H1 (cell line): ENCODE results near the gene KRTCAP2. TPM values are rescaled to one million over a fixed set of nuclear protein-coding genes. Genes with fewer than 3 reads are reported as not detected.

Source experiments
- CTCF ChIA-PET: fragments of 300-600 bp; sonication (Branson Sonifier 250); formaldehyde crosslinking; loops from one replicate; lab custom pipeline; 2021; ENCODE audit not compliant: partially characterized antibody; lab: Charles Lee
- POLR2A ChIA-PET: fragments of 300-600 bp; sonication (Branson Sonifier 250); formaldehyde crosslinking; loops from one replicate; lab custom pipeline; 2021; ENCODE audit warnings: inconsistent platforms; ENCODE audit not compliant: partially characterized antibody; lab: Charles Lee
- DNase-seq, 2 experiments: peaks; one replicate each; pipeline versions ENCODE4 v3.0.0 to v3.0.0-alpha.2; 2010 to 2022; ENCODE audit warnings: low spot score in 2 of 2, low read depth in 1 of 2, mixed read lengths in 1 of 2
- FAIRE-seq: peaks from 2 replicates; lab custom pipeline; 2011; peaks lifted over from hg19 to GRCh38; lab: Jason Lieb, UNC
- H2AFZ ChIP-seq: 2 replicates; pipeline ENCODE4 v1.8.1; 2012; ENCODE audit warnings: low read length, inconsistent platforms
- H2AK5ac ChIP-seq: 2 replicates; pipeline ENCODE4 v1.6.1; 2013; ENCODE audit warnings: low read depth, low read length
- H2BK120ac ChIP-seq: replicated peaks from 2 replicates; pipeline ENCODE3; 2013; ENCODE audit warnings: low read depth, low read length, inconsistent platforms
- H2BK12ac ChIP-seq: 2 replicates; pipeline ENCODE4 v1.6.1; 2013; ENCODE audit warnings: low read depth, low read length
- H2BK15ac ChIP-seq: 2 replicates; pipeline ENCODE4 v1.6.1; 2013; ENCODE audit warnings: low read length
- H2BK20ac ChIP-seq: 2 replicates; pipeline ENCODE4 v1.6.1; 2013; ENCODE audit warnings: low read length
- H2BK5ac ChIP-seq: 2 replicates; pipeline ENCODE4 v1.6.1; 2013; ENCODE audit warnings: low read depth, low read length
- H3K14ac ChIP-seq: 2 replicates; pipeline ENCODE4 v1.6.1; 2013; ENCODE audit warnings: inconsistent platforms; ENCODE audit not compliant: insufficient read length
- H3K18ac ChIP-seq: 2 replicates; pipeline ENCODE4 v1.6.1; 2013; ENCODE audit warnings: low read length; ENCODE audit errors: extremely low read depth
- H3K23ac ChIP-seq: 2 replicates; pipeline ENCODE4 v1.6.1; 2013; ENCODE audit warnings: inconsistent platforms; ENCODE audit not compliant: insufficient read length
- H3K23me2 ChIP-seq: 2 replicates; pipeline ENCODE4 v1.6.1; 2013; ENCODE audit warnings: low read depth, low read length
- H3K27ac ChIP-seq: 2 replicates; pipeline ENCODE4 v1.6.1; 2011; ENCODE audit warnings: low read depth, low read length, inconsistent platforms
- H3K27me3 ChIP-seq, 4 experiments: replicated peaks in 1 of 4; 1 replicate in 1 of 4; 2 replicates in 3 of 4; pipeline versions ENCODE4 v1.6.1 to v1.8.1; 2011 to 2013; ENCODE audit warnings: low read length in 3 of 4, mild to moderate bottlenecking in 3 of 4, inconsistent platforms in 2 of 4, mixed read lengths in 2 of 4, moderate library complexity in 1 of 4; ENCODE audit not compliant: control insufficient read depth in 3 of 4, insufficient read depth in 3 of 4; ENCODE audit errors: extremely low read depth in 1 of 4
- H3K36me3 ChIP-seq, 4 experiments: 2 replicates each; pipeline versions ENCODE4 v1.6.1 to v1.8.1; 2011 to 2013; ENCODE audit warnings: mild to moderate bottlenecking in 4 of 4, low read length in 3 of 4, moderate library complexity in 2 of 4, control low read depth in 1 of 4, inconsistent platforms in 1 of 4; ENCODE audit not compliant: insufficient read depth in 4 of 4, control insufficient read depth in 2 of 4
- H3K4ac ChIP-seq: replicated peaks from 2 replicates; pipeline ENCODE3; 2013; ENCODE audit warnings: low read length, low read depth, mixed read lengths, inconsistent platforms; ENCODE audit not compliant: insufficient read length
- H3K4me1 ChIP-seq, 4 experiments: replicated peaks in 1 of 4; 1 replicate in 1 of 4; 2 replicates in 3 of 4; pipeline versions ENCODE4 v1.6.1 to v1.8.1; 2011 to 2013; ENCODE audit warnings: low read length in 3 of 4, inconsistent platforms in 2 of 4, mixed read lengths in 1 of 4; ENCODE audit not compliant: insufficient read depth in 4 of 4, control insufficient read depth in 3 of 4
- H3K4me2 ChIP-seq, 2 experiments: 2 replicates each; pipeline versions ENCODE4 v1.6.1 to v1.8.1; 2011 to 2013; ENCODE audit warnings: low read depth in 2 of 2, low read length in 2 of 2, control low read depth in 1 of 2, inconsistent platforms in 1 of 2, mild to moderate bottlenecking in 1 of 2; ENCODE audit not compliant: insufficient read depth in 1 of 2
- H3K4me3 ChIP-seq, 4 experiments: fragments of 200-600, 300-600 bp in 1 of 4; sonication (generic), shearing (Covaris generic), sonication (Bioruptor Twin) in 1 of 4; 2 replicates each; pipeline versions ENCODE4 v1.5.1 to v1.8.1; 2011 to 2016; ENCODE audit warnings: low read length in 4 of 4, low read depth in 3 of 4, control low read depth in 2 of 4, inconsistent platforms in 2 of 4, mild to moderate bottlenecking in 2 of 4, mixed read lengths in 1 of 4, moderate library complexity in 1 of 4; ENCODE audit not compliant: insufficient read depth in 2 of 4; ENCODE audit errors: extremely low read depth in 1 of 4
- H3K56ac ChIP-seq: replicated peaks from 2 replicates; pipeline ENCODE3; 2013; ENCODE audit warnings: low read depth, mild to moderate bottlenecking, mixed read lengths, low read length, inconsistent platforms; ENCODE audit not compliant: insufficient read length
- H3K79me1 ChIP-seq: 2 replicates; pipeline ENCODE4 v1.6.1; 2013; ENCODE audit warnings: low read depth, low read length, control low read depth
- H3K79me2 ChIP-seq, 2 experiments: 2 replicates each; pipeline versions ENCODE4 v1.6.1 to v1.8.1; 2012 to 2013; ENCODE audit warnings: low read length in 2 of 2, mild to moderate bottlenecking in 2 of 2, inconsistent platforms in 1 of 2; ENCODE audit not compliant: insufficient read depth in 2 of 2, control insufficient read depth in 1 of 2
- H3K9ac ChIP-seq, 4 experiments: replicated peaks in 1 of 4; 1 replicate in 1 of 4; 2 replicates in 3 of 4; pipeline versions ENCODE4 v1.6.1 to v1.8.1; 2011 to 2013; ENCODE audit warnings: low read depth in 3 of 4, low read length in 3 of 4, control low read depth in 2 of 4, mild to moderate bottlenecking in 2 of 4, moderate library complexity in 2 of 4, inconsistent platforms in 1 of 4; ENCODE audit errors: extremely low read depth in 1 of 4
- H3K9me3 ChIP-seq, 2 experiments: 2 replicates each; pipeline versions ENCODE4 v1.6.1 to v1.8.1; 2012 to 2013; ENCODE audit warnings: mild to moderate bottlenecking in 2 of 2, moderate library complexity in 2 of 2, control low read depth in 1 of 2, inconsistent platforms in 1 of 2, low read depth in 1 of 2, low read length in 1 of 2, mixed read lengths in 1 of 2; ENCODE audit not compliant: insufficient read depth in 2 of 2
- H4K20me1 ChIP-seq, 2 experiments: replicated peaks in 1 of 2; 2 replicates each; pipeline versions ENCODE3 to v1.8.1; 2011 to 2013; ENCODE audit warnings: inconsistent platforms in 2 of 2, low read length in 2 of 2, mild to moderate bottlenecking in 1 of 2; ENCODE audit not compliant: insufficient read depth in 2 of 2, control insufficient read depth in 1 of 2
- H4K5ac ChIP-seq: 2 replicates; pipeline ENCODE4 v1.6.1; 2013; ENCODE audit warnings: low read length, low read depth, mixed read lengths, inconsistent platforms; ENCODE audit not compliant: insufficient read length
- H4K8ac ChIP-seq: 2 replicates; pipeline ENCODE4 v1.8.0; 2013; ENCODE audit warnings: mild to moderate bottlenecking, moderate library complexity, low read length, inconsistent platforms; ENCODE audit not compliant: insufficient read depth; ENCODE audit errors: extremely low read depth
- H4K91ac ChIP-seq: replicated peaks from 2 replicates; pipeline ENCODE3; 2013; ENCODE audit warnings: low read length, mixed read lengths, inconsistent platforms; ENCODE audit not compliant: insufficient read length
- BACH1 ChIP-seq: IDR thresholded peaks from 2 replicates; pipeline ENCODE4 v1.6.1; 2012; ENCODE audit warnings: low read length, improper control_type of control experiment
- EGR1 ChIP-seq: IDR thresholded peaks from 2 replicates; pipeline ENCODE4 v1.6.1; 2011; ENCODE audit warnings: low read depth, low read length, borderline replicate concordance
- JUND ChIP-seq: IDR thresholded peaks from 2 replicates; pipeline ENCODE4 v1.6.1; 2011; ENCODE audit warnings: mild to moderate bottlenecking, improper control_type of control experiment, low read length
- KDM4A ChIP-seq: IDR thresholded peaks from one replicate; pipeline ENCODE4 v1.7.1; 2012; ENCODE audit warnings: low read depth, mild to moderate bottlenecking, moderate library complexity, low read length, inconsistent platforms; ENCODE audit not compliant: severe bottlenecking
- RBBP5 ChIP-seq: IDR thresholded peaks from 2 replicates; pipeline ENCODE4 v1.7.1; 2012; ENCODE audit warnings: low read depth, mild to moderate bottlenecking, inconsistent platforms, low read length, moderate library complexity, borderline replicate concordance
- SP1 ChIP-seq: IDR thresholded peaks from 2 replicates; pipeline ENCODE4 v1.6.1; 2011; ENCODE audit warnings: low read depth, low read length
- SP2 ChIP-seq: IDR thresholded peaks from 2 replicates; pipeline ENCODE4 v1.6.1; 2012; ENCODE audit warnings: mild to moderate bottlenecking, low read length, inconsistent platforms
- SUZ12 ChIP-seq: fragments of 200-600 bp; sonication (generic); IDR thresholded peaks from 2 replicates; pipeline ENCODE4 v1.6.1; 2012; ENCODE audit warnings: mild to moderate bottlenecking, inconsistent platforms, low read length, moderate library complexity, mixed read lengths
- WGBS, 2 experiments: shearing (Covaris generic) in 1 of 2; methylation state at CpG; one replicate each; pipeline versions ENCODE4 v1.1.6 to v1.1.7; 2013 to 2015; ENCODE audit warnings: low lambda C conversion rate in 2 of 2, mixed read lengths in 2 of 2, inconsistent platforms in 1 of 2, low coverage in 1 of 2, missing lambda C conversion rate in 1 of 2; ENCODE audit not compliant: insufficient replicate concordance in 2 of 2, insufficient coverage in 1 of 2, insufficient read length in 1 of 2; ENCODE audit errors: extremely low coverage in 1 of 2, missing lambda C conversion rate in 1 of 2; 5-methylcytosine and 5-hydroxymethylcytosine counted together
- polyA plus RNA-seq, 7 experiments: library from polyadenylated mRNA; depleted of rRNA in 3 of 7; stranded (reverse) in 5 of 7; unstranded in 2 of 7; fragments of >200 nt in 5 of 7; fragments of 200-250 nt in 2 of 7; gene quantifications; 1 replicate in 5 of 7; 2 replicates in 1 of 7; 4 replicates in 1 of 7; pipeline versions ENCODE4 v1.2.1 to v1.2.3, GENCODE V29; 2011 to 2013; ENCODE audit warnings: missing spikeins in 2 of 7, mixed read lengths in 2 of 7
- total RNA-seq: library from RNA; stranded (reverse); fragmentation: NEBNext Ultra II Directional; extraction: Animal tissue kit (Norgen Biotek cat#: 25700); gene quantifications from 2 replicates; pipeline ENCODE4 v1.2.1, GENCODE V29; 2021
- TF ChIP-seq, protein P1 (sequence below): IDR thresholded peaks from 2 replicates; pipeline ENCODE4 v1.6.1; 2012; ENCODE audit warnings: inconsistent platforms
- TF ChIP-seq, protein P2 (sequence below): IDR thresholded peaks from 2 replicates; pipeline ENCODE4 v1.6.1; 2012; ENCODE audit warnings: inconsistent platforms

Gene KRTCAP2
- total and polyA plus RNA-seq, 2 of the 8 experiments (the other 6 are each of a cell fraction or from before 2014, with no cell fraction given) = 146 to 317 TPM

DNA sequence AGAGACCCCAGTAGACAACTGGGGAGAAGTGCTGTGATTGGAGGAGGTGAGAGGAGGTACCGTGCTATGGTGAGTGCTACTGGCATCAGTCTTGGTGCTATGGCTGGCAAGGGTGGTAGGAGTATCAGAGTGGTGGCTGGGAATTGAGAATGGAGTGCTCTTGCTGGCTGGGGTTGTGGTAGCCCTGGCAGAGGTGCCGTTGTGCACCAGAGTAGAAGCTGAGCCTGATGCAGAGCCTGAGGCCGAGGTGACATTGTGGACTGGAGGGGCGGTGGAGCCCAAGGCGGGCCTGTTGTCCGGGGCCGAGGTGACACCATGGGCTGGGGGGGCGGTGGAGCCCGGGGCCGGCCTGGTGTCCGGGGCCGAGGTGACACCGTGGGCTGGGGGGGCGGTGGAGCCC is 15.2 kb upstream of the KRTCAP2 start:
- ChIA-PET POLR2A (interaction anchor here (1.0 to 20.5 kb wide), 4 partner anchors 10 to 74 kb away, joined by 3 to 512 read pairs (median 35); partner anchors contain the start of genes KRTCAP2, MTX1, SCAMP3 and THBS3), CTCF (interaction anchor here (0.8 to 6.1 kb wide), 3 partner anchors 11 to 66 kb away, joined by 3 to 38 read pairs (median 26); no protein-coding TSS in a partner anchor)
- Histone ChIP-seq H3K23ac (no peak overlapping the region), H2BK15ac (no peak overlapping the region), H2BK120ac (no peak overlapping the region), H3K36me3 (peaks cover 0 to 10% (median 2%) of the 10 kb centered on the region in 4 experiments; a peak in 5 of 8 replicates), H3K4me2 (no peak overlapping the region), H3K9ac (no peak overlapping the region), H3K14ac (no peak overlapping the region), H4K8ac (no peak overlapping the region), H3K27ac (no peak overlapping the region), H3K23me2 (peaks cover 3% of the 10 kb centered on the region; the same call in 1 of the 2 replicates), H3K56ac (no peak overlapping the region), H4K91ac (no peak overlapping the region), H3K9me3 (no peaks in the 10 kb centered on the region), H4K5ac (no peak overlapping the region), H3K79me1 (no peaks in the 10 kb centered on the region), H2BK12ac (0 out of 2 replicates have a peak overlapping the region, but pooled peaks have one; percentile 9), H2AK5ac (no peak overlapping the region), H2BK20ac (no peak overlapping the region), H4K20me1 (no peaks in the 10 kb centered on the region), H2AFZ (no peak overlapping the region), H2BK5ac (no peak overlapping the region; the same call in 1 of the 2 replicates), H3K18ac (no peak overlapping the region), H3K27me3 (no peaks in the 10 kb centered on the region), H3K4me1 (peaks cover 11 to 25% (median 17%) of the 10 kb centered on the region in 4 experiments), H3K4me3 (no peak overlapping the region), H3K79me2 (no peaks in the 10 kb centered on the region), H3K4ac (no peak overlapping the region)
- WGBS, 2 experiments = 96% methylated on average over 7 of the region's 14 CpGs; no CpG with 5 or more reads in 1 of the 2 experiments
- DNase-seq (no peak), FAIRE-seq (no peak)
- TF ChIP-seq SP2 = no peak
- TF ChIP-seq, protein P1, sequence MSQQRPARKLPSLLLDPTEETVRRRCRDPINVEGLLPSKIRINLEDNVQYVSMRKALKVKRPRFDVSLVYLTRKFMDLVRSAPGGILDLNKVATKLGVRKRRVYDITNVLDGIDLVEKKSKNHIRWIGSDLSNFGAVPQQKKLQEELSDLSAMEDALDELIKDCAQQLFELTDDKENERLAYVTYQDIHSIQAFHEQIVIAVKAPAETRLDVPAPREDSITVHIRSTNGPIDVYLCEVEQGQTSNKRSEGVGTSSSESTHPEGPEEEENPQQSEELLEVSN = no peak
- no peak for TF ChIP-seq BACH1
- no peak for TF ChIP-seq SUZ12
- TF ChIP-seq SP1 = no peak
- TF ChIP-seq, protein P2, sequence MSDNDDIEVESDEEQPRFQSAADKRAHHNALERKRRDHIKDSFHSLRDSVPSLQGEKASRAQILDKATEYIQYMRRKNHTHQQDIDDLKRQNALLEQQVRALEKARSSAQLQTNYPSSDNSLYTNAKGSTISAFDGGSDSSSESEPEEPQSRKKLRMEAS = no peak
- TF ChIP-seq EGR1 = no peak
- no peak for TF ChIP-seq RBBP5
- TF ChIP-seq KDM4A = no peak
- TF ChIP-seq JUND = no peak
